IPS DF 19.7 (cell line): ENCODE data around the gene GRIA4.

Source experiments
- DNase-seq: peaks from one replicate; pipeline ENCODE4 v3.0.0-alpha.2; 2013; ENCODE audit warnings: low read depth, low spot score

Gene GRIA4

DNA sequence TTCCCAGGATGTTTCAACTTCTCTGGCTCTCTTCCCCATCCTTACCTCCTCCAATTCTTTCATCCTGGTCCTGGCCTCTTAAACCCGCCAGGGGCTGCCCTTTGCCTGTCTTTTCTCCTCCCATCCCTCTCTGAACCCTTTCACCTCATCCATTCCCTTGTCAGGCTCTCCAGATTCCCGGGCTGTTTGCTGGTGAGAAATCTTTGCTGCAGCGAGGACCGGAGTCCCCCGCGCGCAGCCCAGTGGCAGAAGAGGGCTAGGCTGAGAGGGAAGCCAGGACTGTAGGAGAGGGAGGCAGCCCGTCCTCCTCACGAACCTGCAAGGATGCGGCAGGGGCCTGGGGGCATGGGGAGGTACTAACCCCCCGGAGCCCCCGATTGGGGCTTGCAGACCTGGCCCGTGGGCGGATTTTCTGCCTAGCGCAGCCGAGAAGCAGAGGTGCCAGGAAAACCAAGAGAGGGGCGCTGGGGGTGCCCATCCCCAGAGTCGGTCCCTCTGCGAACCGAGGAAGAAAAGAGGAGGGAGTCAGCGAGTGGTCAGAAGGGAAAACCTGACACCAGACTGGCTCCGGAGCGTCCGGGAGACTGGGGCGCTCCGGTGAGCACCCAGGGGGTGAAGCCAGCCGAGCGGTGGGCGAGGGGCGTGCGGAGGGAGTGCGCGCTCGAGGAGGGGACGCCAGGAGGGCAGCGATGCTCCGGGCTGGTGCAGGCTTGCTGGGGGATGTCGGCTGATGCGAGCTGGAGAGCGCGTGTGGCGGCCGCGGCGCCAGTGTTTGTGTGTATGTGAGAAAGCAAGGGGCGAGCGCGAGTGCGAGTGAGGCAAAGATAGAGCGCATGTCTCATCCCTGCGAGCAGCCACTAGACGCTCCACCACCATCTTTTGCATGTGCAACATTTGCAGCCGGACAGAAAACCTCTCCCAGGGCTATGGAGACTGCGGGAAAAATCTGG, at the start of gene GRIA4:
GRIA4 (plus strand) TSS at position 242 of the 950 bp plus-strand sequence. CDS start 925 bp downstream, outside the sequence.
- no peak for DNase-seq

DNA sequence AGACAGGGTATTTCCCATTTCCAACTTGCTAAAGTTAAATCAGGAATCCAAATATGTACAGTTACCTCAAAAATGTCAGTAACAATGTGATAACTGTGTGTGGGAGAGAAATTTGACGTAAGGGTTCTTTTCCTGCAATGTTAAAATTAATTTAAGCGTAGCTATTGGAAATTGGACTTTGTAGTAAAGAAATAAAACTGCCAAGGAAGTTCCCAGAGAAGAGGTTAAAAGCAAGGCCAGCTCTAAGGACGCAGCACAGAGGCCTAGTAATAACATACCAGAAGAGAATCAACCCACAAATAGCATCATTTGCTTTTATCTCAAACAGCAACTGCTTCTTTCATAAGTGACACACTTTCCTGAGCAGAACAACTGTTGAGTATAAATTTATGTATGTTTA, 36.8 kb upstream of the GRIA4 start:
- DNase-seq, result no peak

DNA sequence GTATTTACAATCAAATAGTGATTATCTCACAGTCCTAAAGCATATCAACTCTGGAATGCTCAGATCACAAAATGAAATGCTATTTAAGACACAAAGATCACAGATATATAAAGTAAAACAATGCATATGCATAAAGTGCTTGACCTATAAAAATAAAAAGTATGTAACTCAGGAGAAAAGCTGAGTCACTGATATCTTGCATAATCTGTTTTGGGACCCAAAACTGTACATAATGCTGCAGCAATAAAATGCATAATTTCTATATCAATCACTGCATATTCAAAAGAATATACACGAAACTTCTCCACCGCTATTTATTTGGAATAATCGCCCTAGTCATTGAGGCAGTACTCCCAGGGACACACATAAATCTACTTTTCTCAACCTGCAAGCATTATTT, 34.9 kb upstream of the GRIA4 start:
- DNase-seq, result no peak

DNA sequence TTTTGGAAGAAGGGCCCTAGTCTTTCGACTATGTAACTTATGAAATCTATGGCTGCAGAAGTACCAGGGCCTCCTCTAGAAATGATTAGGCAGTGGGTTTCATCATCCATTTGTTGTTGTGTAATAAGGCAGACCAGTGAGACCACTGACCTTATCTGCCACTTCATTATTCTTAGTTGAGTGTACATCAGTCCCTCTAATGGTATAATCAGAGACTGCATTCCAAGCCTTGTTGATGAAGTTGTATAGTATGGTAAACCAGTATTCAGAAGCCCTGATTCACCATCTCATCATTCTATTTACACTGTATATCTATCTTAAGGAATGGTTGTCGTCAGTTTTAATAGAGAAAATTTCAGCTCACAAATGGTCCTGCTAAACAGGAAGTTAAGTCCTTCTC, 32.2 kb upstream of the GRIA4 start:
- no peak for DNase-seq

DNA sequence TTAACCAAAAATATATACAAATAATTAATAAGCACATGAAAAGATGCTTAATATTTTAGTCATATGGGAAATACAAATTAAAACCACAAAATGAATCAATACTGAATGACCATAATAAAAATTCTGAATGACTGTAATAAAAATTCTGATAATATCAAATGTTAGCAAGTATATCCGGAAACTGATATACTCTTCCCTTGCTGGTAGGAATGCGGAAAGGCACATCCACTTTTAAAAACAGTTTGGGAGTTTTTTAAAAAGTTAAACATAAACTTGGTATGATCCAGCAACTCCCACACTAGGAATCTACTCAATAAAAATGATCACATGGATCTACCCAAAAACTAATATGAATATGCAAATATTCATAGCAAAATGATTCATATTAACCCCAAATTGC, 30.8 kb upstream of the GRIA4 start:
- DNase-seq, result no peak

DNA sequence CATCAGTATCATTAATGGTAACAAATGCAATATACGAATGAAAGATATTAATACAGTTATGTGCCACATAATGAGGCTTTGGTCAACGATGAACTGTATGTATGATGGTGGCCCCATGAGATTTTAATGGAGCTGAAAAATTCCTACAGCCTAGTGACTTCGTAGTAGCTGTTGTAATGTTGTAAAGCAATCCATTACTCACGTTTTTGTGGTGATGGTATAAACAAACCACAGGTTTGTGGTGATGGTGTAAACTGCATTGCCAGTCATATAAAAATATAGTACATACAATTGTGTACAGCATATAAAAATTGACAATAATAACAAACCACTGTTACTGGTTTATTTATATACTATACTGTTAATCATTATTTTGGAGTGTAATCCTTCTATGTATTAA, 27.4 kb upstream of the GRIA4 start:
- no peak for DNase-seq

DNA sequence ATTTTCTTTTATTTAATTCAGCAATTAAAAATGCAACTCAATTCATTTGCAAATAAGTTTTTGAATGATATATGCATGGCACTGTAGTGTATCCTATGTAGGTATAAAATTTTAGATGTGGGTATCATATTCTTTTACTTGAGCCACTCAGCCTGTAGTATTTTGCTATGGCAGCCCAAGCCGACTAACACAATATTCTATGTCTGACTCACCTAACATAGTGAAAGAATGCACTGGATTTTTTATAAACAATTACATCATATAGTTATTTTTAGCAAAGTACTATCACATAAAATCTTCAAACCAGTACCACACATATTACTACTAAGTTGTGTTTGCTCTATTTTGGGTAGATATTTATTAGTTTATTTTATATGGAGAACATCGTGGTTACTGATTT, 21.9 kb upstream of the GRIA4 start:
- no peak for DNase-seq

DNA sequence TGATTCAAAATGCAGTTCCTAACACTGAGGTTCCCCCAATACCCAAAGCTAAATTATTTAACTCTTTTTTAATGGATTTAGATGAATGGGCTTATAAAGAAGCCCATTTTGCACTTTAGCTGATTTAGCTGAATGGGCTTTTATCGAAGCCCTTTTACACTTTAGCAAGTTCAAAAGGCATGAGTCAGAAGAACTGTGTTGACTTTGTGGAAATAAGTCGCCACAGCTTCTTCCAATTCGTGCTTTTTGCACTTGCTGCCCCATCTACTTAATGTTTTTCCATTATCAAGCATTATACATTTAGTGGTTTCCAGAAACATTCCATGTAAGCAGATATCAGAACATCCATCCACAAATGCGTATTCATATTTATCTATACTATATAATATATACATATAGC, 20.5 kb upstream of the GRIA4 start:
- no peak for DNase-seq

DNA sequence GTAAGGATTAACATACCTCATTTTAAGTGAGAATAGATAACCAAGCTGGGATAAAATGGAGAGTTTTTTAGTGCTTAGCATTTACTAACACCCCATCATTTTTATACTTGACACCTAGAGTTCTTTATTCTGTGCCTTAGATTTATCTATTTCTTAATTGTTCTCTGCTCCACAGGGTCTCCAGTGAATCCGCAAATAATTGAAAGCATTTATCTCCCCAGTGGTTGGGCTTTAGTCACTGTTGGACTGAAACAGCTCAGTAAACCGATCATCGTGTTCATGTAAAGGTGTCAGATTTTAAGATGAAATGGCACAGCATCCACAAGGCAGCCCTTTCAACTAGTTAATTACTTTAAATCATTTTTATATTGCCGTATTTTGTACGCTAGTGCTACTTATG, 17.8 kb upstream of the GRIA4 start:
- DNase-seq, result no peak

DNA sequence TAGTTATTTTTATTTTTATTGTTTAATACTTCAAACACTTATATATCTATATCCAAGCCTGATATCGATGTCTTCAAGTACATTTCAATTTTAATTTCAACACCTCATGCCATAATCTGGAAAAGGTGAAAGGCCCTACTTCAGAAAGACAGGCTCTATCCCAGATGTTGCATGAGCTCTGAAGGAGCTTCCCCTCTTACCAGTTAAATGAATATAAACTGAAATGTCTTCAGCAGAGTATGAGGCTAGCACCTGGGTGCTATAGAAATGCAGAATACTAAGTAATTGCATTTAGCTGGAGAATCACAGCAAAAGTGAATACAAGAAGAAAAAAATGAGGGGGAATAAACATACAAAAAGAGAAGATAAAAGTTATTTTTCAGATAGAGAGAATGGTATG, 11.5 kb upstream of the GRIA4 start:
- no peak for DNase-seq

DNA sequence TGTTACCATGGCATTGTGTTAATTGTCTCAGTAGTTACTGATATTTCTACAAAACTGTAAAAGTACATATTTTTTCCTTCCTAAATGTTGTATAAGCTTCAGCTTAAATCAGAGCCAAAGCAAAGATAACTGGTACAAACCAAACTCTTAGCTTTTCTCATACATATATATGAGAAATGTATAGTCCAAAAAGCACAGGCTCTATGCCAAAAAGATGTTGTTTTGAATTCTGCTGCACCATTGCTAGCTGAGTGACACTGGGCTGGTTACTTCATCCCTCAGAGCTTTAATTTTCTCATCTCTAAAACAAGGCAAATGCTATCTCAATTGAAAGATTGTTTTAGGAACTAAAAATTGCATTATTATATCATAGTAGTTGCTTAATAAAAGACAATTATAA, 6.7 kb upstream of the GRIA4 start:
- no peak for DNase-seq

DNA sequence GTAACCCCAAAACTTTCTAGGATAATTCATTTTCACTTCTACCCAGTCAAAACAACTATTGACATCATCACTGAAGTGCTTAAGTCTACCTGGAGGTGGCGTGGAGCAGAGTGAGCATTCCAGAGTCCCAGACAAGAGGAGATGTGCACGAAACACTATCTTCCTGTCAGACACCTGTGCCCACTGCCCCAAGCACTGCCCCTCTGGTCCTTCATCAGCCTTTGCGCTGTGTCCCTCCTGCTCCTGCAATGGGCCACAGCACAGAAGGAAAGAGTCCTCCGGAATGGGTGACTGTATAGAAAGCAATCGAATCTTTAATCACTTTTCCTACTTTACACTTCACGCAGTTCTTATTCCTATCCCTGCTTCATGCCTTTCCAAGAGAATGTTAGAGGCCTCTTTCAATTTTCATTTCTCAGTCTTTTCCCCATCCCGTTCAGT, 512 bp upstream of the GRIA4 start:
- DNase-seq, result no peak

DNA sequence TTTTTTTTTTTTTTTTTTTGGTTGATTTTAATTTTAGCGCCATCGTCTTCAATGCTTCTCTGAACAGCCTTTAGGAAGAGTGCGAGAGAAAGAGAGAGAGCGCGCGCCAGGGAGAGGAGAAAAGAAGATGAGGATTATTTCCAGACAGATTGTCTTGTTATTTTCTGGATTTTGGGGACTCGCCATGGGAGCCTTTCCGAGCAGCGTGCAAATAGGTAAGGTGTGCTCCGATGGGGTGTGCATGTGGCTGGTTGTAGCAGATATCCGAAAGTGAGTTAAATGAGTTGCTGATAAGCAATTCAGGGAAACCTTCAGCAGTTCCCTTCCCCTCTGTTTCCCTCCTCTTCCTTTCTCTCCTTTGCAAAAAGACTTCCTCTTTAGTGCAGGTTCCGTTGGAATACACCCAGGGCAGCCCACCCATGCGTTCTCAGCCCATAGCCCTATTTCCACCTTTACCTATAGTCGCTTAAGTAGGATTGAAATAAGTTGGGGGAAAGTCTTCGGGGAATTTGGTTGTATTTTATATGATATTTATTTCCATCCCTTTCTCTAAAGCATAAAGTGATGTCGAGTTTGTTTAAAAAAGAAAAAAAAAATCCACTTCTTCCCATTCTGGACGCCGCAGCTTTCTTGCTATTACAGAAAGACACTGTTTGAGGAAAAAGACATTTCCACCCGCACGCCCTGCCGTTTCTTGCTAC, 1.1 kb downstream of the GRIA4 start:
- DNase-seq, result no peak

DNA sequence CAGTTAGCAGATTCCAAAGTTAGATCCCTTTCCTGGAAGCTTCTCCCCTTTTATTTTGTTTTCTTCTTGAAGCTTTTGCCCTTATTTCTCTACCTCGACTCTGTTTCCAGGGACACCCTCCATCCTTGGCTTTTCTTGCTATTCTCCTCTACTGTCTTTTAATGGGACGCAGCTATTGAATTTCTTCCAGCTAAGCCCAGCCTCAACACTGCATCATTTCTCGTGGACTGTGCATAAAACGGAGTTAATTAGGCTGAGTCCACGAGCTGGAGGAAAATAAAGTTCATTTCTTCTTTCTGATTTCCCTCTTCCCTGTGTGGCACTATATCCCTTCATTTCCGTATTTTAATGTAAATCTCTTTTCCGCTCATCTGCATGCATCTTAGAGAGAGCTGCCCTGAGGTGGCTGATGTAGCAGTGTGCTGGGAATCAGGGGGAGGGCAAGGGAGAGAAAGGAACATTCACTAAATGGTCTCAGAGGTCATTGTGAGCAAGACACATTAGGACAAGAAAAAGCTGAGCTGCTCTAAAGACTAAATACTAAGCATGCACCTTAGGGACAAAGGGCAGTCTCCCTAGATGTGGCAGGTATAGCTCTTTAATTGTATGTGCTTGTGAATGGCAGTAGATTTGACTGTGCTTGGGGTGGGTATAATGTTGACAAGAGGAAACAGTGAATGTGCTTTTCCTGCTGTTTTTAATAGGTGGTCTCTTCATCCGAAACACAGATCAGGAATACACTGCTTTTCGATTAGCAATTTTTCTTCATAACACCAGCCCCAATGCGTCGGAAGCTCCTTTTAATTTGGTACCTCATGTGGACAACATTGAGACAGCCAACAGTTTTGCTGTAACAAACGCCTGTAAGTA, 1.9 kb downstream of the GRIA4 start:
- DNase-seq, result no peak

DNA sequence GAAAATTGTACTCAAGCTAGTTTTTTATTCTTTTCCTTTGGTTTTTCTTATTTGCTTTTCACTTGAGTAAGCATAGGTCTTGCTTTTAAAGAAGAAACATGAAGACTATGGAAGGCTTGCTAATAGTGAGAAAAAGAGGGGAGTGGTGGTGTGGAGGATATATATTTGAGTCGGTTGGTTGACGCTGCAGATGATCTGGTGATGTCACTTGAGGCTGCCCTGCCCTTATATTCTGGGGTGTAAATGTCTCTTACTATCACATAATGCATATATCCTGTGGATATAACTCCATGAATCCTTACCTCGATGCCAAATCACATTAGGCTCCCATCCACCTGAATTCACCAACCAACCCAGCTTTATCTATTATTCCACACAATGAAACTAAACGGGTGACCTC, 2.9 kb downstream of the GRIA4 start:
- DNase-seq, result no peak

DNA sequence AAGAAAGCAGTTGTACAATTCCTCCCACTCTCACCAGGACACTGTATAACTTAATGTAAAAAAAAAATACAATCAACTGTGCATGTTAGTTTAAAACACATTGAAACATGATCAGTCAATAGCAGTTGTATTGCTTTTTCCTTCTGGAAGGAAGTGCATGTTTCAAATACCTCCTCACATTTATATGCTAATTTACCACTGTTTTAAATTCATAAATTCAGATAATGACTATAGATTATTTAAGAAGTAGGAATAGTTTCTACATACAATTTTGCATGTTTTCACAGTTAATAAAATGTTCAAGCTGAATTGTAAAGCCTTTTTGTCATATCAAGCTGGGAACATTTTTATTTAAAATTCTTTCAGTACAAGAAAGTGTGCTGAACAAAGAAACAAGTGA, 3.3 kb downstream of the GRIA4 start:
- DNase-seq, result no peak

DNA sequence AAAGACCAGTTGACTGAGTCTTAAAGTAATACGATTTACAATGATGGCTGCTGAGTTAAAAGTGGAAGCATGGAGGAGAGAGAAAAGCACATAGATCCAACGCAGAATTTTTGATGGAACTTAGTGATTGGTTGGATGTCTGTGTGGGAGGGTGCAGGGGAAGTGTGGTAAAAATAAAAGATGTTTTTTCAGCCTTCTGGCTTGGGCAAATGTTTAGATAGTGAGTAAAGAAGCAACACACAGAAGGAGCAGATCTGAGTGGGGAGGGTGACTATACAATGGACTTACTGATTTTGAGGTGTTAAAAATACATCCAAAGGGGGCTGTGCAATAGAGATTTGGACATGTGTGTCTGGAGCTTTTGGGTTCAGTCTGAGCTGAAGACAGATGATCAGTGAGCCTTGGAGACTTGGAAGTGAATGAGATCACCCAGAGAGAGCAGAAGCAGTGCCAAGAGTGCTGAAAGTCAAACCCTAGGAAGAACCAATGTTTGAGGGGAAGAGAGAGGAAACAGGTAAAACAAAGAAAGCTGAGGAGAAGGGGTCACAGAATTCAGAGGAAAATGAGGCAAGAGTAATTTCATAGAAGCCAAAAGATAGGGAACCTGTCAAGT, 8.6 kb downstream of the GRIA4 start:
- DNase-seq, result no peak

DNA sequence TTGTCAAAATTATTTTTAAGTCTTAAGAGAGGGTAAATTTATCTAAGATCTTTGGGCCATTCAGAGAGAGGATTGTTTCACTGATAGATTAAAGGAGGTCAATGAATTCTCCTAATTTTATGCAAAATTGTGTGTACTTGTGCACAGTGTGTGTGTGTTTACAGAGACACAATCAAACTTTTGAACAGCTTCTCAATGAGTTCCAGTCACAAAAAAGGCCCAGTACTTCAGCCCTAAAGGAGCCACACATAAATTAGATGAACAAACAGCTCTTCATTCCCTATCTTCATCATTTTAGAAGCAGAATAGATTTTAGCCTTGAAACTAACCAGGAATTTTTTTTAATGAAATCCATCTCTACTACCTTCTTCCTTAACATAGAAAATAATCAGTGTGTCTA, 9.7 kb downstream of the GRIA4 start:
- no peak for DNase-seq

DNA sequence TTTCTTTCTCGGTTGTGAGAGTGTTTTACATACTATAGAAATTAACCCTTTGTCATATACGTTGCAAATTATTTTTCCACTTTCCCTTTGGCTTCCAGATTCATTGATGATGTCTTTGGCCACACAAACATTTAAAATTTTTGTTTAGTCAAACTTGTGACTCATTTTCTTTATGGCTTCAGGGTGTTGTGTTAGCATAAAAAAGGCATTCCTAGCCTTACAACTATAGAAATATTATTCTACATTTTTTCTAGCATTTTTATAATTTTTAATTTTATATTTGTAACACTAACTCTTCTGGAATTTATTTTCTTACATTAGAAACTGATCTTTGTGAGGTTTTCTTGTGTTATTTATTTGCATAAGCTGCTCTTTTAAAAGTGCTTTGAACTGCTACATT, 12.1 kb downstream of the GRIA4 start:
- DNase-seq, result no peak

DNA sequence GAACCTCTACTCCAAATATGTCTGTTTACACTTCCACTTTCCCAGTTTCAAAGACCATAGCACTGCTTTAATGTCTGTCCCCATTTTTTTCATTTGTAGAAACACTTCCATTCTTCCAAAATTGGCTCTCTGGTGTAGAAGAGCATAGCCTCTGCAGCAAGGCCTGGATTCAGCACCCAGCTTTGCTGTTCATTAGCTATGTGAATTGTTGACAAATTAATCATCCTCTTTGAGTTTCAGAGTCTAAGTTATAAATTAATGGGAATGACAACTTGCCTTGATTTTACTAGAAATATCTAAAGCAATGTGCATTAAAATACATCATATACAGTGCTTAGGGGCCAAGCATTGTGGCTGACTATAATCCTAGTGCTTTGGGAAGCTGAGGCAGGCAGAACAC, 22.4 kb downstream of the GRIA4 start:
- DNase-seq, result no peak

DNA sequence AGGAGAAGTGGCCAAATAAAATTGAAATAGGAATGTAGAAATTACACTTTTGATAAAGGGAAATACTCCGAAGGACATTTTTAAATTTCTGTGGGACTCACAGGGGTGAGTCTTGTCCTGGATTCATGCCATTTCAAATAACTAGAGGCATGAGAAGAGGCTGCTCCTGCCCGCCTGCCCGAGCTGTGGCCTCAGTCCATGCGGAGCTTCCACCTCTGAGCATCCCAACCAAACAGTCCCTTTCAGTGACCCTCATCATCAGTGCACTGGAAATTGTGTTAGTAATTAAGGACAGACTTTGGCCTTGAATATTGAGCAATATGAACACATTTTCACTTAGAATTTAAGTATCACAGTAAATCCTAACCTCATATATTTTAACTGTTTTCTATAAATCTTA, 25.6 kb downstream of the GRIA4 start:
- no peak for DNase-seq

DNA sequence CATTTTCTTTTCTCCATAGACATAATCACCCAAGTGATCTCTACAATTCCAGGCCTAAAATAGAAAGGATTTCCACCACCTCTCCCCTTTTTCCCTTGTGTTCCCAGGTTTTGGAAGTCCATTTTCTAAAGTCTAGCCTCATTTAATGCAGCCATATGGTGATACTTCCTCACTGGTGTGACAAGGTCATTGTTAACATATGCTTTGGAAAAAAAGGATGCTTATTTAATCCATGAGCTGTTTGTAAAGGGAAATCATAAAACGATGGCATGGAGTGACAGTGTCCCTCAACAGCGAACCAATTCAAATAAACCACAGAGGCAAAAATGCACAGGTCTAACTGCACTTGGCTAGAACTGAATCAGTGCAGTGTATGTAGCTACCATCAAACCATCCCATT, 26.6 kb downstream of the GRIA4 start:
- no peak for DNase-seq
